T follicular helper cell (primary cell): Measurements from ENCODE around the gene NPEPPS.
"Not testable (repeated sequence)": the region's sequence is repeated elsewhere in the genome, so short reads cannot be mapped to it uniquely, and the experiment has no call there.

ENCODE experiments used
- DNase-seq: peaks from one replicate; pipeline ENCODE4 v3.0.0-alpha.2; 2020; ENCODE audit warnings: low read depth

The NPEPPS gene

DNA sequence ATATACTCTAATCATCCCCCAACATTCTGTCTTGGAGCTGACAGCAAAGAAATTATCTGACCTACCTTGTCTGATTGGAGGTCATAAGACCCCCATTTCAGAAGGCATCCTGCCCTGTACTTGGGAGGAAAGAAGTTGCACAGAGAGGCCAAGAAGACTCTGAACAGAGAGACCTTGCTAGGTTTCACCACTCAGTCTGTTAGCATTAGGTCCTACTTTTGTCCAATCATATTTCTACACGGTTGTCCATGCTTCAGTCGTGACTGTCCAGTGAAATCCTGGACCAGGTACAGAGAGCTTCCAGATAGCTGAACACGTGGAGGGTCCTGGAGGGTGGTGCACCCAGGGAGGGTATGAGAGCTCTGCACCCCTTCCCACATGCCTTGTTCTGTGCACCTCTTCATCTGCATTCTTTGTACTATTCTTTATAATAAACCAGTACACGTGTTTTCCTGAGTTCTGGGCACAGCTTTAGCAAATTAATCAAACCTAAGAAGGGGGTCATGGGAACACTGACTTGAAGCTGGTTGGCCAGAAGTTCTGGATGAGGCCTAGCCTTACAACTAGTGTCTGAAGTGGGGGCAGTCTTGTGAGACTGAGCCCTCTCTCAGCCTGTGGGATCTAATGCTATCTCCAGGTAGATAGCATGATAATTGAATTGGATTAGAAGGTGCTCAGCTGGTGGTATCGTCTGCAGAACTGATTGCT lies 30.9 kb downstream of the NPEPPS start:
- not testable (repeated sequence) for DNase-seq

DNA sequence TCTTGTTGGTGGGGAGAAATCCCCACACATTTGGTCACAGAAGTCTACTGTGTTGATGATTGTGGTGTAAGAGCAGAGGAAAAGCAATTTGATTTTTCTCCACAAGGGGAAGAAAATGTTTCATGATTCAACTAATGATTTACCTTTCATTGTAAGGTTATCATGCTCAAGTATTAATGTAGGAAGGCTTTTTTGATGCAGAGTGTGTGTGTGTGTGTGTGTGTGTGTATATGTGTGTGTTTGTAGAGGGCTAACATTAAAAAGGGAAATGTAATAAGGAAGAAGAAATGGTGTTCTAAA lies 31.4 kb downstream of the NPEPPS start:
- DNase-seq: not testable (repeated sequence)

DNA sequence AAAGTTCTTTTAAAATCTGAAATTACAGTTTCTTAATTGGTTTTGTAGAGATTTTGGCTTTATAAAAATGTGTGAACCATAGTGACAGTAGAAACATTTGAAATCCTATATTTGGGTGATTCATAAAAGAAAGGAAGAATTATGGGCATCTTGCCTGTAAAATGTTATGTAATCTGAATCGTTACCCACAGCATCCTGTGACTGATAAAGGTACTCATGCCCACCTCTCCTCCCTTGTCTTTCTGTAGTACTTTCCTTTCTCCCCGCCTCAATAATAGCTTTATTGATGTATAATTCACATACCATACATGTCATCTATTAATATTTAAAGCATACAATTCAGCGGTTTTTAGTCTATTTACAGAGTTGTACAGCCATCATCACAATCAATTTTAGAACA lies 36.4 kb downstream of the NPEPPS start:
- not testable (repeated sequence) for DNase-seq

DNA sequence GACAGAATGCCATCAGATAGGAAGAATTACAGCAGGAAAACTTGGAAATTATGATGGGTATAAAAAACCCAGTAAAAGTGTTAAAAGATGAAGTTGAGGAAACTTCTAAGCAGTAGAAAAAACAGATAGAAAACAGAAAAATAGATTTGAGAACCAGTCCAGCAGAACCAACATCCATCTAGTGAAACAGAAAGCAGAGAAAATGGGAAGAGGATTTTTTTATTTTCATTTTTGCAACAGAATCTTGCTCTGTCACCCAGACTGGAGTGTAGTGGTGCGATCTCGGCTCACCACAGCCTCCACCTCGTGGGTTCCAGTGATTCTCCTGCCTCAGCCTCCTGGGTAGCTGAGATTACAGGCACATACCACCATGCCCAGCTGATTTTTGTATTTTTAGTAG lies 41.7 kb downstream of the NPEPPS start:
- DNase-seq: not testable (repeated sequence)

DNA sequence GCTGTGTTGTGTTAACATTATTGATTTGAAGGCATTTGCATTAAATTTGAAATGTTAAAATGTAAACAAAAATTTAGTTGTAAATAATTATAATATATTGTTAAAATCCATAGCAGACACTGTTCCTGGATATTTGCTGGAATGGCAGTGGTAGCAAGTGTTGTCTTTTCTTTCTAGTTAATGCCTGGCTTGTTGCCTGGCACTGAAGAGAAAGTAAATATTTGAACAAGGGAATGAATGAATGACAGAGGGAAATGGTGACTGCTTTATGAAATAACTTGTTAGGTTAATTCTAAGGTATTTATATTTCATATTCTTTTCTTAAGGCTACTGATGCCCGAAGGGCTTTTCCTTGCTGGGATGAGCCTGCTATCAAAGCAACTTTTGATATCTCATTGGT lies 51.5 kb downstream of the NPEPPS start:
- not testable (repeated sequence) for DNase-seq

DNA sequence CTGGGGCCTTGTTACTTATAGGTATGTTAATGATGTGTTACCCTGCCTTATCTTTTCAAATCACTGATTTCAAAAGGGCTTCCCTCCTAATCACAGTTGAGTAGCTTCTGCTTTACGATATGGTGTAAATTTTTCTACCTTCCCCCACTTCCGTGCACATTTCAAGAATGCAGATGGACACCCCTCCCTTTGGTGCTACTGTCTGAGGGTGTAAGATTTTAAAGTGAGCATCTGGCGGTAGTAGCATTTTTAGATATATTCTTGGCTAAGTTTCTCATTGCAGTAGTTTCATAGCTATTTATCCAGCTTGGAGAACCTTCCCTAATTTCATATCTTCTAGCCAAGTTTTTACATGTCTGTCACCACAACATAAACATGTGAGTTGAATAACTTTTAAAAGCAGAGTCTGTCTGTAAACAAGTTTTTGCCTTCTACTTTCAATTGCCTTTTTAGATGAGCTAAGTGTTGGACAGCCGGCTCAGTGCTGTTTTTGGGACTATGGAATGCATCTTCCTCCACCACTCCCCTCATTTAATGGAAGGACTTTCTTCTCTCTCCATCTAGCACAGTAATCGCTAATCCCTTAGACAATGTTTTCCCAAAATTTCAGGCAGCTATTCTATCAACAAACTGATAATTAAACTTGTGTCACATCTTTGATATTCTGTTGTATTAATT lies 55.6 kb downstream of the NPEPPS start:
- not testable (repeated sequence) for DNase-seq

DNA sequence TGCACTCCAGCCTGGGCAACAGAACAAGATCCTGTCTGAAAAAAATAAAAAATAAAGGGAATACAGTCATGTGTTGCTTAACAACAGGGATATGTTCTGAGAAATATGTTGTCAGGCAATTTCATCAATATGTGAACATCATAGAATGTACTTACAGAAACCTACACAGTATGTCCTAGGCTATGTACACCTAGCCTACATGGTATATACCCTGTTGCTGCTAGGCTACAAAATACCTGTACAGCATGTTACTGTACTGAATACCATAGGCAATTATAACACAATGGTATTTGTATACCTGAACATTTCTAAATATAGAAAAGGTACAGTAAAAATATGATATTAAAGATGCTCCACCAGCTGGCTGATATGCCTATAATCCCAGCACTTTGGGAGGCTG lies 62.6 kb downstream of the NPEPPS start:
- DNase-seq: not testable (repeated sequence)

DNA sequence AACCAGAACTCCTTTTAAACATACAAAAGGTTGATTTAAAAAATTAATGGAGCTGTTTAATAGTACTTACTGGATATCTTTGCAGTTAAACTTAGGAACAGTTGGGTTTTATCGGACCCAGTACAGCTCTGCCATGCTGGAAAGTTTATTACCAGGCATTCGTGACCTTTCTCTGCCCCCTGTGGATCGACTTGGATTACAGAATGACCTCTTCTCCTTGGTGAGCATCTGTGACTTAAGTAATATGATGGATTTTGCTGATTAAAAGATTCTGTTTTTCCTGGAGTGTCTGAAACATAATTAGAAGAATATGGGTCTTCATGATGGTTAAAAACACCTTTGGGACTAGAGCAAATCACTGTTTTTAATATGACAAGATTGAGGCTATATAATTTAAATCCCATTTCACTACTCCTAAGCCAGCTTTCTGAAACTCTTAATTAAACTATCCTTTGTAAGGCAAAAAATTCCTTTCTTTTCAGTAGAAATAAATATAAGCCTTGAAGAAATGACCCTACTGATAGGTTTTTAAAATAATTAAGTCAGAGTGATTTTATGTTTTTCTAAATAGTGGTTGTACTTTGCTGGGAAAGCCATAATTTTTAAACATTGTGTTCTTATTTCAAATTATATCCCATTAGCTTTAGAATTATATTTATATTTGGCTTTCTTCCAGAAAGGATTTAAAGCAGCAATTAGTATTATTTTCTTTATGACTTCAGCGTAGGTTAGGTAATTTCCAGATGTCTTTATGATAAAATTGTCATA lies 73.1 kb downstream of the NPEPPS start:
- no peak for DNase-seq

DNA sequence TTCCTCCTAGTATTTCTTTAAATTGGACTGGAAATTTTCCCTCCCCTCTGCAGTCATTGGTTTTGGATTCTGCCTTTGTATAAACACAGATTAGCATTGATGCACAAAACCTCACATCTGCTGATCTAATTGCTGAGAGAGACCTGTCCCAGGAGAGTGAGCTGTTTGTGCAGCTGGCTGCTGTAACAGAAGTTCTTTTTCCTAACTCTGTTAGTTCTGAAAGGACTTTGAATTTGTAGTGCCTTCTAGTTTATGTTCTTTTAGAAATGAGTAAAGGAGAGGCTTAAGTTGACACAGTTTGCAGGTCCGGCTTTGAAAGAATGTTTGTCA lies 73.7 kb downstream of the NPEPPS start:
- no peak for DNase-seq

DNA sequence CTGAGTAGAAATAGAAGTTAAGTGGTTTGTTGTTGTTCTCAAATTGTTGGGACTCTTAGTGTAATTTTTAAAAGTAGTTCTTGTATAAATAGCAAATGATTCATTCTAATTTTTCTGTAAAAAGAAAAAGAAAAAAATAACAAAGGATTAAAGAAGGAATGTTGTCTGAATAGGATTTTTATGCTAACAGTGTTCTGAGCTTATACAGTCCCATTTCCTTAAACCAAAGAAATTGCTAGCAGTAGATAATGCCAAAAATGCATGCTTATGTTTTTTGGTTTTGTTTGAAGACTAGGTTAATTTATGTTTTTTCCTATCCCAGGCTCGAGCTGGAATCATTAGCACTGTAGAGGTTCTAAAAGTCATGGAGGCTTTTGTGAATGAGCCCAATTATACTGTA lies 74.1 kb downstream of the NPEPPS start:
- DNase-seq: no peak

DNA sequence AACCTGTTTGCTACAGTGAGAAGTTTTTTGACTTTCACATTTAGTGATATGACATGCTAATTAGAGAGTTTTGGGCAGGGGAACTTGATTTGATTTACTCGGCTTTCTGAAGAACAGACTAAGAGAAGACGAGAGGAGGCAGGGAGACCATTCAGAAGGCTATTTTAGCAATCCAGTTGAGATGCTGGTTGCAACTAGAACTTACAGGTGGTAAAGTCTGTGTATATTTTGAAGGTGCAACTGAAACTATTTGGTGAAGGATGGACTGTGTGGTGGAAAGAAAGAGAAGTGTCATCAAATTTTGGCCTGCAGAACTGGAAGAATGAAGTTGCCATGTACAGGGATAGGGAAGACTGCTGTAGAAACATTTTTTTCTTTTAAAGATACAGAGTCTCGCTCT lies 76.6 kb downstream of the NPEPPS start:
- no peak for DNase-seq

DNA sequence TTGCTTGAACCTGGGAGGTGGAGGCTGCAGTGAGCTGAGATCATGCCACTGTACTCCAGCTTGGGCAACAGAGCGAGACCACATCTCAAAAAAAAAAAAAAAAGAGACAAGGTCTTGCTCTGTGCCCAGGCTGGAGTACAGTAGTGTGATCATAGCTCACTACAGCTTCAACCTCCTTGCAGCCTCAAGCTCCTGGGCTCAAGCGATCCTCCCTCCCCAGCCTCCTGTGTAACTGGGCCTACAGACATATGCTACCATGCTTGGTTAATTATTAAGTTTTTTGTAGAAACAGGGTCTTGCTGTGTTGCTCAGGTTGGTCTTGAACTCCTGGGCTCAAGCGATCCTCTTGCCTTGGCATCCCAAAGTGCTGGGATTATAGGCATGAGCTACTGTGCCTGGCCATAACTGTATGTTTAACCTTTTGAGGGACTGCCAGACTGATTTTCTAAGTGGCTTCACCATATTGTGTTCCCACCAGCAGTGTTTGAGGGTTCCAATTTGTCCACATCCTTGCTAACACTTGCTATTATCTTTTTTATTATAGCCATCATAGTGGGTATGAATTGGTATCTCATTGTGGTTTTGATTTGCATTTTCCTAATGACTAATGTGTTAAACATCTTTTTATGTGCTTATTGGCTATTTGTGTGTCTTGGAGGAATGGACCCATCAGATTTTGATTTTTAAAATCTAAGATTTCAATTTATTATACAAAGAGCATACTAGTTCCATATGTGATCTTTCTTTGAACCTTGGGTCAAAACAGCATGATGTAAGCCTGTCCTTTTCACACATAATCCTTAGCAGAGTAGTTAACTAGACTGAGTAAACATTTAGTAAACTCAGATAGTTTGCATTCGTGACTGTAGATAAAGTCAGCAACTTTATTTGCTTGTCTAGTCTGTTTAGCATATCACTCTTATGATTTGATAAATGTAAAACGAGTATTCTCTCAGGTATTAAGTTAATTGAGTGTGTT lies 80.8 kb downstream of the NPEPPS start:
- DNase-seq: no peak

DNA sequence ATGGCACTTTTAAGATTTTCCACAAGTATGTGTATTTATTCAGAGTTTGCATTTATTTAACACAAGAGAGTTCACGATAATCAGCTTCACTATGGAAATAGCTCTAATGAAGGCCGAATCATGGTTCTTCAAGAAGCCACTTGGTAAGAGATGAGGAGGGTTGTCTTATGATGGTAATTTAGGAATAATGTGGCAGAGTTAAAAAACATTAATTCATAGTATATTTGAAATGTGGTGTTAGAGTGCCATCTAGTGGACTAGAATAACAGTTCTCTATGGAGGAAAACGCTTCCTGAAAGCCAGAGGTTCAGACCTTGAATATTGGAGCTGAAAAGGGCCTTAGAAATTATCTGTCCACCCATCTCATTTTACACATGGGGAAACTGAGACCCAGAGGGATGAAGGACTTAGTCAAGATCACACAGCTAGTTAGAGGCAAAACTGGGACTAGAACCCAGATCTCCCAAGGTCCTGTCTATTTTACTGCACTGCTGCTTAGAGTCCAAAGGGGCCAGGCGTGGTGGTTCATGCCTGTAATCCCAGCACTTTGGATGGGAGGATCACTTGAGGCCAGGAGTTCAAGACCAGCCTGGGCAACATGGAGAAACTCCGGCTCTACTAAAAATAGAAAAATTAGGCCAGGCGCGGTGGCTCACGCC lies 85.0 kb downstream of the NPEPPS start:
- no peak for DNase-seq

DNA sequence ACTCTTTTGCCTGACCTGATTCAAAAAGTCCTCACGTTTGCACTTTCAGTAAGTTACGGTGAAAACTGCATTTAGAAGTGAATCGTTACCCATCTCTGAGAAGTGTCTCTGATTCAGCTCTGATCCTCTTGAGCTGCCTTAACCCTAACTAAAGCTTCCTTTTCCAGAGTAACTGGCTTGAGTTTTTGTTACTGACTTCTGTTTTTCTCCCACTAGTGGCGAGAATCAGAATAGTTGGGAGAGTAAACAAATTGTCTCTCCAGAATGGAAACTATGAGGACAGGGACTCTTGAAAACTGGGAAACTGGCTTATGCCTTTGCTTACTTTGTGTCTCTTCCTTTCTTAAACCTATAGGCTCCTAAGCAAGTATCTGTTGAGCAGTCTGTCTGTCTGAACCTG lies 87.5 kb downstream of the NPEPPS start:
- DNase-seq: no peak

DNA sequence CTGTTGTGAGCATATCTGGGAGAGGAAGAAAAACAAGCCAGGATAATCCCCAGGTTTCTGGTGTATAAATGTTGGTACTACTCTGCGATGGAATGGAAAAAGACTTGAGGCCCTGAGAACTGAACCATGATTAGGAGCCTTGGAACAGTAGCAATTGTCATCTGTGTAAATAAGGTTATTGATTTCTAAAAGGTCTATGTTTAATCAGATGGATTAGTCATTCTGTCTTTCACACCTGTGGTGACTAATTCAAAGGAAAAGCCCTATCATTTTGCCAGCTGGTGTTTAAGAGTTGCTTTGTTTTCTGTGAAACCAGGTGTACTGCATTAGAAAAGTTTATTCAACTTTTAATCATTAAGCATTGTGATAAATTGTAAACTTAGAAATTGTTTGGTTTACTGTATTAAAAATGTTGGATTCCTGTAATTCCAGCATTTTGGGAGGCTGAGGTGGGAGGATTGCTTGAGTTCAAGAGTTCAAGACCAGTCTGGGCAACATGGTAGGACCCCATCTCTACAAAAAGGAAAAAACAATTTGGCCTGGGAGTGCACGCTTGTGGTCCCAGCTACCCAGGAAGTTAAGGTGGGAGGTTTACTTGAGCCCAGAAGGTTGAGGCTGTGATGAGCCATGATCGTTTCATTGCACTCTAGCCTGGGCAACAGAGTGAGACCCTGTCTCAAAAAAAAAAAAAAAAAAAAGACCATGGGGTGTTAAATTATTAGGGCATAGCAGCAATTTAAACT lies 89.8 kb downstream of the NPEPPS start:
- no peak for DNase-seq

DNA sequence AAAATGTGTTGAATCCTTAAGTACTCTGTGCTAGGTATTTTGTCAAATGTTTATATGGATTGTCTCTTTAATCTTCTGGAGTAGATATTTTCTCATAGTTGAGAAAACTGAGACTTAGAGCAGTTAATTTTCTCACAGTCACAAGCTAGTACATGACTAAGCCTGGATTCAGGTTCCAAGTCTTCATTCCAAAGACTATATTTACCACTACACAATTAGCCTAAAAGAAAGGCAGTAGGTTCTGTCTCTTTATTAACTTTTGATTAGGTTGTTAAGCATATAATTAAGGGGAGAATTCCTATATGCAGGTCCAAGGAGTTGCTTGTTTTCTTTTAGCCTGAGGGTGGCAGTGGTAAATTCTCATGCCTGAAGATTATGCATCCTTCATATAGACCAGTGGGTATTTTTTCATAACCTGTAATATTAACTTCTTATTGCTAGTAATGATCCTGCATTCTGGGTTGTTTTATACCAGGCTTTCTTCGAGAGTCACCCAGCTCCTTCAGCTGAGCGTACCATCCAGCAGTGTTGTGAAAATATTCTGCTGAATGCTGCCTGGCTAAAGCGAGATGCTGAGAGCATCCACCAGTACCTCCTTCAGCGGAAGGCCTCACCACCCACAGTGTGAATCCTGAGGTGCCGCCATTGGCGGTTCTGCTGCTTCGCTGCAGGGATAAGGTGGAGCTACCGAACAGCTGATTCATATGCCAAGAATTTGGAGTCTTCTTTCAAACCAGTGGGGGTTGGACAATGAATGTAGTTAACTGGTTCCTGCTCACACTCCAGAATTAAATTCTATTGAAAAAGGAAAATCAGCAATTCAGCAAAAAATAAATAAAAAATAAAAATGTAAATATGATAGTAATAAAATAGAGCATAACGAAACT lies 90.6 kb downstream of the NPEPPS start:
- DNase-seq: no peak

DNA sequence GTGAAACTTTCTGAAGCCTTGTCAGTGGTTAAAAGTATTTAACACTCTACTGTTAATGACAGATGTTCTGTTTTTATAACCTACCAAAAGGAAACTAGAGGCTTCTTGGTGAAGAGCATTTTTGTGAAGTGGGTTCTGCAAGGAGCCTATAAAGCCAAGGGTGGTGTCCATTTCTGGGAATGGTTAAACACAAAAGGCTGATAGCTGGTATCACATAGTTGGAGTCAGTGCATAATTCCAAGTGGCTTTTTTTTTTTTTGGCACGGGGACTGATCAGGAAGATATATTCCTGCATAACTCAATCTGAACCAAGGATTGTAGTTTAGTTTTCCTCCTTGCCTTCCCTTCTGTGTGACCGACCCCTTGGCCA lies 91.3 kb downstream of the NPEPPS start:
- no peak for DNase-seq

DNA sequence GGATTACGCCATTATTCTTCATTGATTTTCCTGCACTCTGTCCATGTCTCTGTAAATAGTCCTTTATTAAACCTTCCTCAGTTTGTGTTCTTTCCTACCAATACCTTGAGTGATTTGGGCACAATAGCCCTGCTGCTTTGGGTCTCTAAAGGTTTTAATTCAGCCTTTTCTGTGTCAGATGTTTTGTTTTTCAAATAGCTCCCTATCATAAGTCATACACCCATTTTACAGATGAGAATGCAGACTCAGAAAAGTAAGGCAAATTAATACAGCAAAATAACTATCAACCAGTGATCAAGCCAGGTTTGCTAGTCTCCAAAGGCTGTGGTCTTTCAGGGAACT lies 93.8 kb downstream of the NPEPPS start:
- DNase-seq: no peak

DNA sequence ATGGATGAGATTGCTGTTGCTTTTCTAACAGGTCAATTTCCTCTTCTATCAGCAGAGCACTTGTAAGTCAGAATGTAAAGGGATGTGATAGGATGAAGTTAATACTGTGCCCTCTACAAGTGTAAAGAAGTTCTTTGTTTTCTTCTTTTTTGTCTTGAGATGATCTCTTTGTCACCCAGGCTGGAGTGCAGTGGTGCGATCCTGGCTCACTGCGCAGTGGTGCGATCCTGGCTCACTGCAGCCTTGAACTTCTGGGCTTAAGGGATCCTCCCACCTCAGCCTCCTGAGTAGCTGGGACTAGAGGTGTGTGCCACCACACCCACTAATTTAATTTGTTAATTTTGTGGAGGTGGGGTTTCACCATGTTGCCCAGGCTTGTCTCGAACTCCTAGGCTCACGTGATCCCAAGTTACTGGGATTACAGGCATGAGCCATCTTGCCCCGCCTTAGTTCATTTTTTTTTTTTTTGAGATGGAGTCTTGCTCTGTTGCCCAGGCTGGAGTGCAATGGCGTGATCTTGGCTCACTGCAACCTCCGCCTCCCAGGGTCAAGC lies 97.2 kb downstream of the NPEPPS start:
- no peak for DNase-seq

DNA sequence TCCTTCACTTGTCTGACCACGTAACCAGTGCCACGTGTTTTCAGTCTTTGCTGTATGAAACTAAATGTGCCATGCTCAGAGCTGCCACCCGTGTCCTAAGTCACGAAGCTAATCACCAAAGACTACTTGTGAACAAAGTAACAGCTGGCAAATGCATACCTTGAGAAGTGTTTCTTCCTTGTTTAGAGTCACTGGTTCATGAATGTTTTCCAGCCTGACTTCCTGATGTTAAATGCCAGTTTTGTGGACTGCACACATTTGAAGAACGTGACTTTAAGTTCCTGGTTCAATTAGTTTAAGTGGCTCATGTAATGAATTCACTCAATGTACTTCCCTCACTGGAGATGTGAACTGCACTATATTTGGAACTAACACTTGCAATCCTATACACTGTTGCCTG lies 98.9 kb downstream of the NPEPPS start:
- DNase-seq: no peak
